ENCODE results near the gene OR8S1. TPM values are rescaled to one million over a fixed set of nuclear protein-coding genes. Genes with fewer than 3 reads are reported as not detected.
"Not testable (repeated sequence)": the region's sequence is repeated elsewhere in the genome, so short reads cannot be mapped to it uniquely, and the experiment has no call there.

Gene OR8S1, protein sequence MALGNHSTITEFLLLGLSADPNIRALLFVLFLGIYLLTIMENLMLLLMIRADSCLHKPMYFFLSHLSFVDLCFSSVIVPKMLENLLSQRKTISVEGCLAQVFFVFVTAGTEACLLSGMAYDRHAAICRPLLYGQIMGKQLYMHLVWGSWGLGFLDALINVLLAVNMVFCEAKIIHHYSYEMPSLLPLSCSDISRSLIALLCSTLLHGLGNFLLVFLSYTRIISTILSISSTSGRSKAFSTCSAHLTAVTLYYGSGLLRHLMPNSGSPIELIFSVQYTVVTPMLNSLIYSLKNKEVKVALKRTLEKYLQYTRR
- total RNA-seq = not detected
- long read RNA-seq = 0 reads

DNA sequence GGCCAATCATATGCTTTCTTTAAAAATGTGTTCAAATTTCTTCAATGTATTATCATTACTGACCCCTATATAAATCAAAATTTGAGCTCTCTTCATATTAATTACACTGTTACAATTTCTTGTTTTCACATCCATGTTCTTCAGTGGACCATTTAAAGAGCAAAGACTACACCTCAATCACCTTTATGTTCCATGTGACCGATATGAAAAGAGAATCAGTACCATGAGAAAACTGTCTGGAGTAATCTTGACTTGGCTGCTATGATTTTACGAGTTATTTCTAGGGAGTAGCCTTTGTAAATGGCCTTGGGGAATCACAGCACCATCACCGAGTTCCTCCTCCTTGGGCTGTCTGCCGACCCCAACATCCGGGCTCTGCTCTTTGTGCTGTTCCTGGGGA lies at the start of gene OR8S1:
Gene OR8S1, plus strand, starts transcription at position 301 of the 400 bp plus-strand sequence. Its CDS starts 0 bp downstream, at position 301.
- no peak for DNase-seq (ENCODE audit: low spot score)
- intact Hi-C loops (cut with DNase I) = no loop called here

DNA sequence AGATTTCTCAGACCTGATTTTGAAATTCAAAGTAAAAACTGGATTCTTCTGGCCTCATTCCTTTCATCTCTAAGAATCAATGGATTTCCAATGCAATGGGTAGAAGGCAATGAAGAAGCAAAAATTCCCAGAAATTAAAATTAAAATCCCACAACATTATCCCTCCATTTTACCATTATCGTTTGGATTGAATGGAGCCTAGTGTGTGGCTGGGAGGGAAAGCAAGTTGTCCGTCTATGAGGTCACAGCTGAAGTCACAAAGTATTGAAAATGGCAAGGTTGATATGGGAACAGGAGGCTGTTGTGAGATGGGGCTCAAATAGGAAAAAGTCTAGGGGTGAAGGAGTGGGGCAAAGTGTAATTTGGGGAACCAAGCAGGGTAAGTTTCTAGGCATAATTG lies 43.2 kb upstream of the OR8S1 start, which contains the start of gene C12orf54:
Gene C12orf54, plus strand, starts transcription at position 301 of the 400 bp plus-strand sequence. CDS start 799 bp downstream, outside the sequence.
- intact Hi-C loops (cut with DNase I) = no loop called here
- DNase-seq (ENCODE audit: low spot score) = no peak

DNA sequence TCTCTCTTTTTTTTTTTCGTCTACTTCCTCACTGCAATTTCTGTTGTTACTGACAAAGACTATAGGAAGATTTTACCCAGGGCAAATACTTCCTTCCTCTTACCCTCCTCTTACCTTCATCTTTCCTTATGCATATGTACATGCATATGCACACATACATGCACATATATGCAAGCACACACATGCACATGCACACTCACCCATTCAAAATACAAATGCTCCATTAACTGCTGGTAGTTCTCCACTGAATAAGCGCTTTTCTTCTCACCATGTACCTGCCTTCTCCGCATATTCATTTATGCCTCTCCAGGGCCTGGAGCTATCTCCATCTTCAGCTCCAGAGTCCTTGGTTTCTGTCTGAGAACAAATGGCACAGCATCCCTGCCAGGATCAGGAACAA lies 42.5 kb upstream of the OR8S1 start:
- no peak for DNase-seq (ENCODE audit: low spot score)
- intact Hi-C loops (cut with DNase I) = no loop called here

DNA sequence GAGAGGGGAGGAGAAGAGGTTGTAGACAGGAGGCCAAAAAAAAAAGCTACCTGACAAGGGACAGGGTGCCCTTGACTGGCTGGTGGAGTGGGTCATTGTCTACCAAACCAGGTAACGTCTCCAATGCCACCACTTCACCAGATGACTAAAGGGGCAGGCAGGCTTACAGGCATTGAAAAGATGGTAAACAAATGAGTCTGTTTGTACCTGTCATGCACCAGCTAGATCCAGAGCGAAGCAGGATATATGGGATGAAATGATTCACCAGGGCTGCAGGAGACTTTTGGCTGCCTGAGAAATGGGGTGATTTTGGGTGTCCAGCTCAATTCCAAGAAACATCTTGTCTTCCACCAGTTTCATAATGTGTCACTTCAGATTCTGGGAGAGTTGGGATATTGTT lies 39.2 kb upstream of the OR8S1 start:
- DNase-seq (ENCODE audit: low spot score) = no peak
- intact Hi-C loops (cut with DNase I) = no loop called here

DNA sequence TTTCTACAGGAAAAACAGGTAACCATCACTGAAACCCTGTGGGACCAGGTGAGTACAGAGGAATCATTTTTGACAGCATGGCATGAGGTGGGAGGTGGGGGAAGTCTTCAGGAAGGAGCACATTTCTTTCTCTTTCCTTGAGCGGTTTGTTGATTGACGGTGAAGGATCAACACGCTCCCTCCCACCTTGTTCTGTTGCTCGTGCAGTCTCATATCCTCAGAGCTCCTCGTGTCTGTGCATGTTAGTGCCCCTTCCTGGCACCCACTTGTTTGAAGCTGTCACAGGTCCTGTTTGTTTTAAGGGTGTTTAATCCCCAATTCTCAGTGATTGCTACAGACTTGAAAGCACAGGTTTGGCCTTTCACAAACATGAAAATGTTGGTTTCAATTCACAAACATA lies 38.8 kb upstream of the OR8S1 start:
- intact Hi-C loops (cut with DNase I) = no loop called here
- no peak for DNase-seq (ENCODE audit: low spot score)

DNA sequence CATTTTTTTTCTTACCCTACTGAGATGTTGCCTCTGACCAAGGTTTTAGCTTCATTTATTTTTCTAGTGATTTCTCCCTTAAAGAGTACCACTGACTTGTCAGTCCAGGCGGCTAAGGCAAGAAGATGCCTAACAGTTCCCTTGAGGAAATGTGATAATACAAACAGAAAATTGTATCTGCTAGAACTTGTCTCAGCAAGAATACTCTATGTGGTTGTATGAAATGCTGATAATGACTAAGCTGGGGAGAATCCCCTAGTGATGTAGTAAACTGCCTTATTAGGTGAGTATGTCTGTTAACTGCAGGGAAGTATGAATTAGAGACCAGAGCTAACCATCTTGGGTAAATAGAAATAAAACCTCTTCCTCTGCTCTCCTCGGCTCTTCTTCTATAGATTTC lies 36.4 kb upstream of the OR8S1 start:
- intact Hi-C loops (cut with DNase I) = no loop called here
- DNase-seq (ENCODE audit: low spot score) = no peak

DNA sequence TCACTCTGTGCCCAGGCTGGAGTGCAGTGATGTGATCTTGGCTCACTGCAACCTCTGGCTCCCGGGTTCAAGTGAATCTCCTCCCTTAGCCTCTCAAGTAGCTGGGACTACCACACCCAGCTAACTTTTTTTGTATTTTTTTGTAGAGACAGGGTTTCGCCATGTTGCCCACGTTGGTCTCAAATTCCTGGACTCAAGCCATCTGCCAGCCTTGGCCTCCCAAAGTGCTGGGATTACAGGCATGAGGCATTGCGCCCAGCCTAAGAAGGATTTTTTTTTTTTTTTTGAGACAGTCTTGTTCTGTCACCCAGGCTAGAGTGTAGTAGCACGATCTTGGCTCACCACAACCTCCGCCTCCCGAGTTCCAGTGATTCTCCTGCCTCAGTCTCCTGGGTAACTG lies 36.0 kb upstream of the OR8S1 start:
- intact Hi-C loops (cut with DNase I); DNase-seq (ENCODE audit: low spot score): not testable (repeated sequence)

DNA sequence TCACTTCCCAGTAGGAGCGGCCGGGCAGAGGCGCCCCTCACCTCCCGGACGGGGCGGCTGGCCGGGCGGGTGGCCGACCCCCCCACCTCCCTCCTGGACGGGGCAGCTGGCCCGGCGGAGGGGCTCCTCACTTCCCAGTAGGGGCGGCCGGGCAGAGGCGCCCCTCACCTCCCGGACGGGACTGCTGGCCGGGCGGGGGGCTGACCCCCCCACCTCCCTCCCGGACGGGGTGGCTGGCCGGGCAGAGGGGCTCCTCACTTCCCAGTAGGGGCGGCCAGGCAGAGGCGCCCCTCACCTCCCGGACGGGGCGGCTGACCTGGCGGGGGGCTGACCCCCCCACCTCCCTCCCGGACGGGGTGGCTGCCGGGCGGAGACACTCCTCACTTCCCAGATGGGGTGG lies 25.2 kb upstream of the OR8S1 start:
- DNase-seq (ENCODE audit: low spot score); intact Hi-C loops (cut with DNase I): not testable (repeated sequence)

DNA sequence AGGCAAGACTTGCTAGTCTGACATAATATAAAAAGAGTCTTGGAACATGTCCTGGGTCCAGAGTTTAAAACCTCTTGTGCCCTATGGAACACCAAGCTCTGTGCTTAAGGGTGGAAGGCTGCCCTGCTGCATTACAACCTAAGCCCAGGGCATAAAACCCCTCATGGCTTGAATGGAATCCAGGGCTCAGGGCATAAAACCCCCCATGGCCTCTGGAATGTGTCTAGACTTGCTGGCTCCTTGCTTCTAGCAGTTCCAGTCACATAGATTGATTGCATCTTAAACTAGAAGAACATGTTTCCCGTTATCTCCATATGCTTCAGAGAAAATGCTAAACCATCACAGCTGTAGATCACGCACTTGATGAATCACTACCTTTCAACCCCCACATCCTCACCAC lies 18.6 kb upstream of the OR8S1 start:
- DNase-seq (ENCODE audit: low spot score); intact Hi-C loops (cut with DNase I): not testable (repeated sequence)

DNA sequence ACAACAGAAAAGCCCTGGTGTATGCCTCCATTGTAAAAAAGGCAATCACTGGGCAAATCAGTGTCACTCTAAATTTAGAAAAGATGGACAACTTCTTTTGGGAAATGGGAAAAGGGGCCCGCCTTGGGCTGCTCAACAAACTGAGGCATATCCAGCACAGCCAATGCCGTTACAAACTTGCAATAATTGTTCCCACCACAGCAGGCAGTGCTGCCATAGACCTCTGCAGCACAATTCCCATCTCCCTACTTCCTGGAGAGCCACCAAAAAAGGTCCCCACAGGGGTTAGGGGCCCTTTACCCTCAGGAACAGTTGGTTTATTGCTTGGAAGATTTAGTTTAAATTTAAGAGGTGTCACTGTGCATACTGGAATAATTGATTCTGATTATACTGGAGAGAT lies 16.4 kb upstream of the OR8S1 start:
- intact Hi-C loops (cut with DNase I) = no loop called here
- no peak for DNase-seq (ENCODE audit: low spot score)

DNA sequence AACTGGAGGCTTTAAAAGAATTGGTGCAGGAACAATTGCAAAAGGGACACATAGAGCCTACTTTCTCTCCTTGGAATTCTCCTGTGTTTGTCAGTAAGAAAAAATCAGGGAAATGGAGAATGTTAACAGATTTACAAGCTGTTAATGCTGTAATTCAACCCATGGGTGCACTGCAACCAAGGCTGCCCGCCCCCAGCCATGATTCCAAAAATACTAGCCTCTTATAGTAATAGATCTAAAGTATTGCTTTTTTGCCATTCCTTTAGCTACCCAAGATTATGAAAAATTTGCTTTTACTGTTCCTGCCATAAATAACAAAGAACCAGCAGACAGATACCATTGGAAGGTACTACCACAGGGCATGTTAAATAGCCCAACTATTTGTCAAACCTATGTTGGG lies 15.3 kb upstream of the OR8S1 start:
- intact Hi-C loops (cut with DNase I) = no loop called here
- DNase-seq (ENCODE audit: low spot score) = no peak

DNA sequence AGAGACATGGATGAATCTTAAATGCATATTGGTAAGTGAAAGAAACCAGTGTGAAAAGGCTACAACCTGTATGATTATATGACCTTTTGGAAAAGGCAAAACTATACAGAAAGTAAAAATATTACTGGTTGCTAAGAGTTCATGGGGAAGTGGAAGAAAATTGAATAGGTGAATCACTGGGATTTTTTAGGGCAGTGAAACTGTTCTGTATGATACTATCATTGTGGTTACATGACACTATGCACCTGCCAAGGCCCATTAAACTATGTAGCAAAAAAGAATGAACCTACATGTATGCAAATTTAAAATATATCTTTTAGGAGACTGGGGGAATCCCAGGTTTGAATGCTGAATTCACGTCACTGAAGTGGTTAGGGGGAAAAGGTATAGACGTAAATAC lies 12.6 kb upstream of the OR8S1 start:
- no peak for DNase-seq (ENCODE audit: low spot score)
- intact Hi-C loops (cut with DNase I) = no loop called here

DNA sequence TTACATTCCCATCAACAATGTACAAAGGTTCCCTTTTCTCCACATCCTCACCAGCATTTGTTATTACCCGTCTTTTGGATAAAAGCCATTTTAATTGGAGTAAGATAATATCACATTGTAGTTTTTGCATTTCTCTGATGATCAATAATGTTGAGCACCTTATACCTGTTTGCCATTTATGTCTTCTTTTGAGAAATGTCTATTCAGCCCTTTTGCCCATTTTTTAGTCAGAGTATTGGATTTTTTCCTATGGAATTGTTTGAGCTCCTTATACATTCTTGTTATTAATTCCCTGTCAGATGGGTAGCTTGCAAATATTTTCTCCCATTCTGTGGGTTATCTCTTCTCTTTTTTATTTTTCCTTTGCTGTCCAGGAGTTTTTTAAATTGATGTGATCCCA lies 10.7 kb upstream of the OR8S1 start:
- intact Hi-C loops (cut with DNase I) = no loop called here

DNA sequence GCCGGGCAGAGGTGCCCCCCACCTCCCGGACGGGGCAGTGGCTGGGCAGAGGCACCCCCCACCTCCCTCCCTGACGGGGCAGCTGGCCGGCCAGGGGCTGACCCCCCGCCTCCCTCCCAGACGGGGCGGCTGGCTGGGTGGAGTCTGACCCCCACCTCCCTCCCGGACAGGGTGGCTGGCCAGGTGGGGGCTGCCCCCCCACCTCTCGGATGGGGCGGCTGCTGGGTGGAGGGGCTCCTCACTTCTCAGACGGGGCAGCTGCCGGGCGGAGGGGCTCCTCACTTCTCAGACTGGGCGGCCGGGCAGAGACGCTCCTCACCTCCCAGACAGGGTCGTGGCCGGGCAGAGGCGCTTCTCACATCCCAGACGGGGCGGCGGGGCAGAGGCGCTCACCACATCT lies 5.1 kb upstream of the OR8S1 start:
- DNase-seq (ENCODE audit: low spot score); intact Hi-C loops (cut with DNase I): not testable (repeated sequence)

More for the DNA sequence above, 10.7 kb upstream of the OR8S1 start:
- no peak for DNase-seq (ENCODE audit: low spot score)

DNA sequence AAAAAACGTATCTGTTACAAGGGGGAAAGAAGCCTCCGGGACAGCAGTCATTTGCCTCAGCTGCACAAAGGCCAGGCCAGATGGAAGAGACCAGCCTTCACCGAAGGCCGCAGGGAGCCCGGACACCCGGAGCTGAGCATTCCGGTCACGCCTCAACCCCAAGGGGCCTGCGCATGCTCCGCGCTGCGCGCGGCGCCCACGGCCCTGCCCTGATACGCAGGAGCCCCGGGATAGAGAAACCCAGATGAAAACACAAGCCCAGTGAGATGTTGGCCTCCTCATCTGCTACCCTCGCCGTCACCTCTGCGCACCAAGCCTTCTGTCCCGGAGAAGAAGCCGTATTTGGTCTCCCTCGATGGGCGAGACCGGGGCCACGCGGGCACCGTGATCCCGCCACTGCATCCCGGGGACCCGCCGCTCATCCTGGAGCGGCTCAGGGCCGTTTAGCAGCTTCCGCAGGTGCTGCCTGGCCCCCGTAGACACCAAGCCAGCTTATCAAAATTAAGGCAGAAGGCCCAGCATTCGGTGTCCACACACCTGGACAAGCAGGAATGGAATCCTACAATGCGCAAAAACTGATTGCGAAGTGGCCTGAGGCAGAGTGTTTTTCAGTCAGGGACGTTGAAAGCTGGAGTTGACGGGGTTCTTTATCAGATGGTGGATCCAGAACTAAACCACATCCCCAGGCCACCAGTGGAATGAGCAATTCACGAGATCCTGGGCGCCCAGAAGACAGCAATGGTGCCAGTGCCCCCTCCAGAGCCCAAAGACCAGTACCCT lies 2.6 kb downstream of the OR8S1 start:
- DNase-seq (ENCODE audit: low spot score) = no peak
- intact Hi-C loops (cut with DNase I) = no loop called here

DNA sequence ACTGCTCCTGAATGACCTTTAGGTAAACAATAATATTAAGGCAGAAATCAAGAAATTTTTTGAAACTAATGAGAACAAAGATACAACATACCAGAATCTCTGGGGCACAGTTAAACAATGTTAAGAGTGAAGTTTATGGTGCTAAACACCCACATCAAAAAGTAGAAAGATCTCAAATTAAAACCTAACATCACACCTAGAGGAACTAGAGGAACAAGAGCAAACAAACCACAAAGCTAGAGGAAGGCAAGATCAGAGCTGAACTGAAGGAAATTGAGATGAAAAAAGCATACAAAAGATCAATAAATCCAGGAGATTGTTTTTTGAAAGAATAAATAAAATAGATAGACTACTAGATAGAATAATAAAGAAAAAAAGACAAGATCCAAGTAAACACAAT lies 7.2 kb downstream of the OR8S1 start:
- intact Hi-C loops (cut with DNase I) = no loop called here
- no peak for DNase-seq (ENCODE audit: low spot score)

DNA sequence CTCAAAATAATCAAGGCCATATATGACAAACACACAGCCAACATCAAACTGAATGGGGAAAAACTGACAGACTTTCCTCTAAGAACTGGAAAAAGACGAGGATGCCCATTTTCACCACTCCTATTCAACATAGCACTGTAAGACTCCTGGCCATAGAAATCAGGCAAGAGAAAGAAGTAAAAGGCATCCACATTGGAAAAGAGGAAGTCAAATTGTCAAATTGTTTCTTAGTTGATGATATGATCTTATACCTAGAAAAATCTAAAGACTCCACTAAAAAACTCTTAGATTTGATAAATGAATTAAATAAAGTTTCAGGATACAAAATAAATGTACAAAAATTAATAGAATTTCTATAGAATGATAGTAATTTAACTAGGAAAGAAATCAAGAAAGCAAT lies 11.2 kb downstream of the OR8S1 start:
- no peak for DNase-seq (ENCODE audit: low spot score)
- intact Hi-C loops (cut with DNase I) = no loop called here

DNA sequence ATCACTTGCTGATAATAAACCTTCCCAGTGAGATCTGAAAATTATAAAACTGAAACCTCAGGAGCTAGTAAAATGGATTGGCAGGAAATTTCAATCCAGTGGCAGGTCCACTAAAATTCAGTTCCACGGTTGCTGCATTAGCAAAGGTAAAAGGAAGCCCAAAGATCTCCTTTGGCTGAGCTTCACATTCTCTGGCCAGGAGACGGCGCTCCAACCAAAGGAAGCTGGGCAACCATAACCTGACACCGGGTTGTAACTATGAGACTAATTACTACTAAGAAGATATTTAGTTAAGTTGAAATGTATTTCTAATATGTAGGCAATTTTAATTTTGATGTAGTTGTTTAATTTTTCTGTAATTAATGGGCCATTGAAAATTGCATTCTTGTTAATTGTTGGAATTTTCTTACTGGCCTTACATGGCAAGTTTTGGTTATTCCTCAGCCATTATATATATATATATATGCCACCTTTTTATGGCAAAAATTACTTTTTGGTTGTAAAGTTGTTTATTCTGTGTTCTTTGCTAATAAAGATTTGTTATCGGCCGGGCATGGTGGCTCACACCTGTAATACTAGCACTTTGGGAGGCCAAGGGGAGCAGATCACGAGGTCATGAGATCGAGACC lies 17.0 kb downstream of the OR8S1 start:
- intact Hi-C loops (cut with DNase I) = no loop called here
- no peak for DNase-seq (ENCODE audit: low spot score)

DNA sequence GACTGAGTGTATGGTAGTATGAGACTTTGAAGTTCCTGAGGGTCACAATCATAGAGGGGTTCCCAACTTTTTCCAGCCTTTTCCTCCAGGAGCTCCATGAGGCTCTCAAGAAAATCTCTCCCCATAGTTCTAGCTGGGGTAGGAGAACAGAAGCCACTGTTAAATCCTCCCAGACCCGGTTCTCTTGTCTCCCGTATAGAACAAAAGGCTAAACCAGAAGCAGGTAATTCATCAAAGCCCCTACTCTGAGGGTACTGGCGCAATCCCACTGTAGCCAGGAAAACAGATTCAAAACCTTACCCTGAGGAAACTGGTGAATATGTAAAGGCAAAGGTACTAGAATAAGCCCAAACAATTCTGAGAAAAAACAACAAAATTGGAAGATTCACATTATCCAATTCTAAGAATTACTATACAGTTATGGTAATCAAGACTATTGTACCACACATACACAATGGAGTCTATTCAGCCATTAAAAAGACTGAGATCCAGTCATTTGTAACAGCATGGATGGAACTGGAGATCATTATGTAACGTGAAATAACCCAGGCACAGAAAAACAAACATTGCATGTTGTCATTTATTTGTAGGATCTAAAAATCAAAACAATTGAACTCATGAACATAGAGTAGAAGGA lies 20.5 kb downstream of the OR8S1 start:
- no peak for DNase-seq (ENCODE audit: low spot score)
- intact Hi-C loops (cut with DNase I) = no loop called here

DNA sequence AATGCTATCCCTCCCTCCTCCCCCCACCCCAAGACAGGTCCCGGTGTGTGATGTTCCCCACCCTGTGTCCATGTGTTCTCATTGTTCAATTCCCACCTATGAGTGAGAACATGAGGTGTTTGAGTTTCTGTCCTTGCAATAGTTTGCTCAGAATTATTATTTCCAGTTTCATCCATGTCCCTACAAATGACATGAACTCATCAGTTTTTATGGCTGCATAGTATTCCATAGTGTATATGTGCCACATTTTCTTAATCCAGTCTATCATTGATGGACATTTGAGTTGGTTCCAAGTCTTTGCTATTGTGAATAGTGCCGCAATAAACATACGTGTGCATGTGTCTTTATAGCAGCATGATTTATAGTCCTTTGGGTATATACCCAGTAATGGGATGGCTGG lies 21.6 kb downstream of the OR8S1 start:
- DNase-seq (ENCODE audit: low spot score); intact Hi-C loops (cut with DNase I): not testable (repeated sequence)
